ENCODE data around the gene ACTN3.

ACTN3 gene

DNA sequence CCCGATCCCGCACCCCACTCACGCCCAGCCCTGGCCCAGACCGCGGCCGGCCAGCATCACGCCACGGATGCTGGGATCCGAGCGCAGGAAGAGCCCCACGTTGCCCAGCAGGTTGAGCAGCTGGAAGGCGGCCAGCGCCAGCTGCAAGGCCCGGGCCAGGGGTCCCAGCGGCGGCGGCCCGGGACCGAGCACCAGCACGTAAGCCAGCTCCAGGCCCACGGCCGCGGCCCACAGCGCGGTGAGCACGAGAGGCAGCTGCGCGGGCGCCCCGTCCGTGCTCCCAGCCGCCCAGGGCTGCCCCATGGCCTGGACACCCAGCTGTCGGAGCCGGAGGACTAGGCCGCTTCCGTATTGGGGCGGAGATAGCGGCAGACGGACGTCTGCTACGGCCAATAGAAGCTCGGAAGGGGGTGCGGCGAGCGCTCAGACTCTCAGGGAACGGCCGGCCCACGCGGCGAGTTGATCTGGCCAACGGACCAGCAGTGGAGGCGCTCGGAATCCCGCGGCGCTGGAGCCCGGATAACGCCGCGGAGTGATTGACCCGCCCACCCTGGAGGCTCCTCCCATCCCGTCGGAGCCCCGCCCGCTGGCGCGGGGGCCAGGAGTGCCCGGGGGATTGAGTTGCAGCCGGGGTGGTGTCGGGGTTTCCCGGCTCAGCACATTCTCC, 869 bp upstream of the ACTN3 start, which contains the start of gene ZDHHC24:
Gene ZDHHC24, minus strand, starts transcription at position 348 of the 667 bp plus-strand sequence. Its CDS starts 45 bp downstream, at position 303.
- DNase-seq = peak; percentile 81

DNA sequence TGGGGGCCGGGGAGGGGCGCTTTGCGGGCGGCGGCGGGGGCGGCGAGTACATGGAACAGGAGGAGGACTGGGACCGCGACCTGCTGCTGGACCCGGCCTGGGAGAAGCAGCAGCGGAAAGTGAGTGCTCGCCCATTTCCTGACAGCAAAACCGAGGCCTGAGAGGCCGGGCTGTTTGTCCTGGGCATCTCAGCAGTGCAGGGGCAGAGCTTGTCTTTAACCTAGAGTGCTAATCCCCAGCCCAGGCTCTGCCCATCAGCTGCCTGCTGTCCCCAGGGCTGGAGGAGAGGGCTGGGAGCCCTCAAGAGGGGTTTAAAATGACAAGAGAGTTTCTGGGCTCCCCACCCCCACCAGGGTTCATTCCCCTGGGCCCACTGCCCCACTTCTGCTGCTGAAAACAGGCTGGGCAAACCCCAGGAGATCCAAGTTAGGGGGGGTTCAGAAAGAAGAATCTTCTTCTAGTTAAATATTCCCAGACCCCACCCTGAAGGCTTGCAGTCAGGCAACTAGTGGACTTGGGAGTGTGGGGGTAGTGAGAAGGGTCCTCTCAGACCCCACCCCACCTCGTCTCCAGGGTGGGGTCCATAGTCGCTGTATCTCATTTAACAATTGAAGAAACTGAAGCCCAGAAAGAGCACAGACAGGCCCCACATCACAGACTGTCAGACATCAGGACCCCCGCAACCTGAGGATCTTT, 411 bp downstream of the ACTN3 start:
- no peak for DNase-seq

DNA sequence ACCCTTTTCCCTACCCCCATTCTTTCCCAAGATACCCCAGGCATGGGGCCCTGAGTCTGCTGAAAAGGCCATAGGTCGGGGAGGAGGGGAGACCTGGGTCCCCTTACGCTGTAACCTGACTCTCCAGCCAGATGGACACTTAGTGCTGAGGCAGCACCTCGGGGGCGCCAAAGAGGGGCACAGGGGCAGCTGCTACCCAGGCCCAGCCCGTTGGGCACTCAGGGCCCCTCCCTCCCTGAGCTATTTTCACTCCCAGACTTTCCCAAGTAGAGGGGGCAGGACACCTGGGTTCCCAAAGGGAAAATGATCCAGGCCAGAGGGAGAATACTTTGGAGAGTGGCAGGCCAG, 933 bp downstream of the ACTN3 start:
- DNase-seq = no peak

DNA sequence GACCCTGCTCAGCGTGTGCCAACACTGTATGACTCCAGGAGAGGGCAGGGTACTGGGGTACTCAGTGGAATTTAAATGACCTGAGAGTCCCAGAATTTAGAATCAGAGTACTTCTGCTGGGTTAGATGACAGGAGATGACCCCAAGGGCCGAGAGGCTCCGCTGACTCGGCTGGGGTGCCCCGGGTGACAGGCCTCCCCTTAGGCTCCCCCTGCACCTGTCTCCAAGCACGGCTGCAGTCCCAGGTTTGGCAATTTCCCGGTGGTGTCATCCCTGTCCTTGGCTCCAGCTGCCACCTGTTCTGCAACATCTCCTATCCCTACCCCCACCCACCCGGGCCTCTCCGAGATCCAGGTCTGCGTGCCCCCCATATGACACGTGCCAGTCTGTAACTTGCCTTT, 1.3 kb downstream of the ACTN3 start:
- no peak for DNase-seq

DNA sequence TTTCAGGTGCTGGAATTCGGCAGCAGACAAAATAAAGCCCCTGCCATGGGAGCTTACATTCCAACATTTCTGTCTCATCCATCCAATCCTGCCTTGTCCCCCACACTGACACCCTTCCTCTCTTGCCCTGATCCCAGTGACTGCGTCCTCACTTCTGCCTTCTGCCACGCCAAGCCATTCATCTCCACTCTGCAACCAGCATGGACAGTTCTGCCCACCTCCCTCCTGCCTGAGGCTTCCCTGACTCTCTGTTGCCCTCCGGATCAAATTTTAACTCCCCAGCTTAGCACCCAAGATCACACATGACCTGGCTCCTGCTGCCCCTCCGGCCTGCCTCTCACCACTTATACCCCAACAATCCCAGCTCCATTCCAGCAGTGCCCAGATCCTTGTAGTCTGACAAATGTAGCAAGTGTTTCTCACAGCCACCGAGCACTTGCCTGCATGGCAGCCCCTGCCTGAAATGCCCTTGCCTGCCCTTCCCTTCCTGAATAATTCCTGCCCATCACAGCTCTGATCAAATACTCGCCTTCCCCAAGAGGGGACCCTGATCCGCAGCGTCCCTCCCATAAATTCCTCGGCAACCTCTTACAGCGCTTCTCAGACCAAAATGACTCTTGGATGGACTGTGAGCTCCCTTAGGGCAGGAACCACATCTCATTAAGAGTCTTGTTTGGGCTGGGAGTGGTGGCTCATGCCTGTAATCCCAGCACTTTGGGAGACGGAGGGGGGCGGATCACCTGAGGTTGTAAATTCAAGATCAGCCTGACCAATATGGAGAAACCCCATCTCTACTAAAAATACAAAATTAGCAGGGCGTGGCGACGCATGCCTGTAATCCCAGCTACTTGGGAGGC, 2.3 kb downstream of the ACTN3 start:
- DNase-seq = no peak

DNA sequence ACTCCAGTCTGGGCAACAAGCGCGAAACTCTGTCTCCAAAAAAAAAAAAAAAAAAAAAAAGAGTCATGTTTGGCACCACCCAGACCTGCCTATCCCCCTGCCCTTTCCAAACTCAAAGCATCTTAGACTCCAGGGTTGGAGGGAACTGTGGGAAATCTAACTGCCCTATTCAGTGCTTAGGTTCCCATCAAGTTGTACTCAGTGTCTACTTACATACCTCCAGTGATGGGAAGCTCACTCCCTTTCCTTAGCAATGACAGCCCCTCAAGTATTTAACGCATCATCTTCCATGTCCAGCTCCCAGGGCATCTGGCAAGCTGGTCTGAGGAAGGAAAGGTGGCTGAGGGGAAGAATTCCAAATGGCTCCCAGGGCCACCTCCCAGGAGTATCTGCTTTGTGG, 3.0 kb downstream of the ACTN3 start:
- no peak for DNase-seq

DNA sequence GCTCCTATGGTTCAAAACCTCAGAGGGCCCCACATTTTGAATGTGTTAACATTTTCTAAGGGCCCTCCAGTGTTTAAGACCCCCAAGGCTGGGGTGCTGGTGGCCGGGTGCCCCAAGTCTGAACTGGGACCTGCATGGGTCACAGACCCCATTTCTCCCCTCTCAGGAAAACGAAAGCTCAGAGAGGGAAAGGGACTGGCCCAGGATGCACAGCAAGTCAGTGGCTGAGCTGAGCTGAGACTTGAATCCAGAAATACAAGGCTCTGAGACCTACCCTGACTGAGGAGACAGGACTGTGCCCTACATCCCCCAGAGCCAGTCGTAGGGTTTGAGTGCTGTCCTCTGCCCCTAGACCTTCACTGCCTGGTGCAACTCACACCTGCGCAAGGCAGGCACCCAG, 4.2 kb downstream of the ACTN3 start:
- no peak for DNase-seq

DNA sequence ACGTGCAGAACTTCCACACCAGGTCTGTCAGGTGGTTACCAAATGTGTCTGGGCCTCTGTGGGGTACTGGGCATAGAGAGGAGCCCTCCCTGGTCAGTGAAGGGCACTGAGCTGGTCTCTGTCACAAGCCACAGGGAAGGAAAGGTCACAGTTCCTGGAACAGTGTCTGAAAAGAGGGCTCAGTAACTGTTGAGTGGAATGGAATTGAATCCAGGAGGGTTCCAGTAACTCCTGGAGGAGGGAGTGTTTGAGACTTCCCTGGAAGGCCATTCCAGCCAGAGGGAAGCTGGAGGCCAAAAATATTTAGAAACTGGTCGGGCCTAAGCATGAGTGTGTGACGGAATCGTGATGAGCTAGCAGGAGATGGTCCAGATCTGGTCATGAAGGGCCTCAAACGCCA, 7.9 kb downstream of the ACTN3 start:
- no peak for DNase-seq

DNA sequence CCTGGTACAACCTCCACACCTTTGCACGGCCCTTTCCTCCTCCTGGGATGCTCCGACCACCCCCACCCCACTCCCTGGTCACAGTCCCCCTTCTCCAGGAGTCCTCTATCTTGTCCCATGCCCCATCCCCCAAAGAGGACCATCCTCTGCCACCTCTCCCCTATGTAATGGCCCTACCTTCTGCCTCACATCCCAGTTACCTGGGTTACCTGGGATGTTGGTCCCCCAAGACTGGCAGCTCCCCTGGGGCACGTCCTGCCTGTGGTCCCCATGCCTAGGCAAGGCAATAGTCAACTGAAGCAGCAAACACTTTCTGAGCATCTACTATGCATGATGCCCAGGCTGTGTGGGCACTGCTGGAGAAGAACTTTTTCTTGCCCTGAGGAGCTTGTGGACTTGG, 8.7 kb downstream of the ACTN3 start:
- no peak for DNase-seq

DNA sequence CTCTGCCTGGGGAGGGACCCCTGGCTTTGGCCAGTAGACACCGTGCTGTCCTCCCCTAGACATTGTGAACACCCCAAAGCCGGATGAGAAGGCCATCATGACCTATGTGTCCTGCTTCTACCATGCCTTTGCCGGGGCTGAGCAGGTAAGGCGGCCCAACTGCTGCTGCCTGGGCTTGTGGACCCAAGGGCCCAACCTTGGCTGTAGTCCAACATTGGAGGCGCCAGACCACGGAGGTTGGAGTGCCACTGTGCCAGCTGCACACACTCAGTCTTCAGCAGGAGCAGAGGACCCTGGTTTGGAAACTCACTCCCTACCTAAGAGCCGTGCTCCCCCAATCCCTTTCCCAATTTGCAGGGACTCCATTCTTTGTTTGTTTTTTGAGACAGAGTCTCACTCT, 9.4 kb downstream of the ACTN3 start:
- no peak for DNase-seq

DNA sequence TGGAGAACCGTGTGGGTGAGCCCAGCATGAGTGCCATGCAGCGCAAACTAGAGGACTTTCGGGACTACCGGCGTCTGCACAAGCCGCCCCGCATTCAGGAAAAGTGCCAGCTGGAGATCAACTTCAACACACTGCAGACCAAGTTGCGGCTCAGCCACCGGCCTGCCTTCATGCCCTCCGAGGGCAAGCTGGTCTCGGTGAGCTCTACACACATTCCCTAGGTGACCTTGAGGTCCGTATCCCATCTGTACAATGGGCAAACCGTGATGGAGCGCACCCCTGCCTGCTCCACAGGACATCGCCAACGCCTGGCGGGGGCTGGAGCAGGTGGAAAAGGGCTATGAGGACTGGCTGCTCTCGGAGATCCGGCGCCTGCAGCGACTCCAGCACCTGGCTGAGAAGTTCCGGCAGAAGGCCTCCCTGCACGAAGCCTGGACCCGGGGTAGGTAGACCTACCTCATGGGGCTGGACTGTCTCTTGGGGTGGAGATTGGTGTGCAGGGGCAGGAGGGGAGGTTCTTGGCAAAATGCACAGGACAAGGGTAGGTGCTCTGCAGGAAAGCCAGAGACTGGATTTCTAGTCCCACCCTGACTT, 11.1 kb downstream of the ACTN3 start:
- no peak for DNase-seq

DNA sequence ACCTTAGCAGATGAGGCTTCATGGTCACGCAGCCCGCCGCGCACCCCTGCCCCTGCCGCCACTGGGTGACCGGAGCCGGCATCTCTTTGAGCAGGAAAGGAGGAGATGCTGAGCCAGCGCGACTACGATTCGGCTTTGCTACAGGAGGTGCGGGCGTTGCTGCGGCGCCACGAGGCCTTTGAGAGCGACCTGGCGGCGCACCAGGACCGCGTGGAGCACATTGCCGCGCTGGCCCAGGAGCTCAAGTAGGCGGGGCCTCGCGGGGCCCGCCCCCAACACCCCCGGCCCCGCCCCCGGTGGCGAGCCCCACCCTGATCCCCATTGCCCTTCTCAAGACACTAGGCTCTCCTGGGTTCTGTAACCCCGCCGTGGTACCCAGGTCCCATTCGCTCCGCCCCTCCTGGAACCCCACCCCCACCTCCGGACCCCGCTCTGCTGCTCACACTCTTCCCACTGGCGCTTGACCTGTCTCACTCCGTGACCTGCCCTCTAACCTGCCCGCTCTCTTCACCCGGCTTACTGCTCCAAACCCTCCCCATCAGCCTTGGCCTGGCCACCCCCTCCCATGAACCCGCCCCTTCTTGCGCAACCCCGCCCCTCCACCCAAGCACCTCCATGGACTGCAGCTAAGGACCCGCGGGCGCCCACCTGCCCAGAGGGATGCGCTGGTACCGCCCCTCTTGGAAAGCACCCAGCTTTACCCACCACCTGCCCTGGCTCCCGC, 12.6 kb downstream of the ACTN3 start:
- DNase-seq = peak; percentile 28

DNA sequence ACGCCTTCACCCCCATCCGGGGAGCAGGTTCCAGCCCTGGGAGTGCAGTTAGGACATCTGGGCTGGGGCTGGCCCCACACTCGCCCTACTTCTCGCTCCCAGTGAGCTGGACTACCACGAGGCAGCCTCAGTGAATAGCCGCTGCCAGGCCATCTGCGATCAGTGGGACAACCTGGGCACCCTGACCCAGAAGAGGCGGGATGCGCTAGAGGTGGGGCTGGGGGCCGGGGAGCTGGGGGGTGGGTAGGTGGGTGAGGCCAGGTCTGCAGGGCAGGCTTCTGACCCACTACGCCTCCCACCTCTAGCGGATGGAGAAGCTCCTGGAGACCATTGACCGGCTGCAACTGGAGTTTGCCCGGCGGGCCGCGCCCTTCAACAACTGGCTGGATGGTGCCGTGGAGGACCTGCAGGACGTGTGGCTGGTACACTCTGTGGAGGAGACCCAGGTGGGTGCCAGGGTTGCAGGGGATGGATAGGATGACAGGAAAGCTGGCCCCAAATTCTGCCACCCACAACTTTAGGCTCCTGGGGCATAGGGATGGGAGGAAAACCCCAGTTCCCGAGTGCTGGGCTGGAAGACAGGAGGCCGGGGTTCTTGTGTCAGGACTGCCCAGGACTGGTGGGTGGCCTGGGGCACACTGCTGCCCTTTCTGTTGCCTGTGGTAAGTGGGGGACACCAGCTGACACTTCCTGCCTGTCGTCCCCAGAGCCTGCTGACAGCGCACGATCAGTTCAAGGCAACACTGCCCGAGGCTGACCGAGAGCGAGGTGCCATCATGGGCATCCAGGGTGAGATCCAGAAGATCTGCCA, 13.4 kb downstream of the ACTN3 start:
- DNase-seq = no peak

DNA sequence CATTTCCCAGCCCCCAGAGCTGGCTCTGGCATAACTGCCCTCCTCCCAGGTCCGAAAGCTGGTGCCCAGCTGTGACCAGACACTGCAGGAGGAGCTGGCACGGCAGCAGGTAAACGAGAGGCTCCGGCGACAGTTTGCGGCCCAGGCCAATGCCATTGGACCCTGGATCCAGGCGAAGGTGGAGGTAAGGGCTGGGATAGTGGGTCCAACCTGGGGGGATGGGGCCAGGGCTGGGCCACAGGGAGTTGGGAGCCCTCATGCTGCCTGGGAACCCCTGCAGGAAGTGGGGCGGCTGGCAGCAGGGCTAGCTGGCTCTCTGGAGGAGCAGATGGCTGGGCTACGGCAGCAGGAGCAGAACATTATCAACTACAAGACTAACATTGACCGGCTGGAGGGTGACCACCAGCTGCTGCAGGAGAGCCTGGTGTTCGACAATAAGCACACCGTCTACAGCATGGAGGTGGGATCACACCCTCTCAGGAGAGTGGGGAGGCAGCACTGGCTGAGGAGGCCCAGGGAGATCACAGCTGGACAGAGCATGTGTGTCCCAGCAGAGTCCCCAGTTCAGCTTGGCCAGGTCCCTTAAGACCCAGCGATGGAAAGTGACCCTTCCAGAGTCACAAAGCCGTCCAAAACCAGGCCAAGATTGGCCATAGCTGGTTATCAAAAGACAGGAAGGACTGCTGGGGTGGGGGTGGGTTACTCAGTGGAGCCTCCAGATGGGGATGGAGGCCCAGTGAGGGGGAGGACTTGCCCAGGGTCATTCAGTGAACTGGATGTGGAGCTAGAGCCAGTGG, 14.7 kb downstream of the ACTN3 start:
- DNase-seq = no peak

DNA sequence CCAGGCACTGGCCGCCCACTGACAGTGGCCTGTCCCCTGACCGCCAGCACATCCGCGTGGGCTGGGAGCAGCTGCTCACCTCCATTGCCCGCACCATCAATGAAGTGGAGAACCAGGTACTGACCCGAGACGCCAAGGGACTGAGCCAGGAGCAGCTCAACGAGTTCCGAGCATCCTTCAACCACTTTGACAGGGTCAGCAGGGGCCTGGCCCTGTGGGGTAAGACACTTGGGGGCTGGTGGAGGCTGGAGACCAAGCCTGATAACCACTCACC, 15.2 kb downstream of the ACTN3 start:
- DNase-seq = no peak

DNA sequence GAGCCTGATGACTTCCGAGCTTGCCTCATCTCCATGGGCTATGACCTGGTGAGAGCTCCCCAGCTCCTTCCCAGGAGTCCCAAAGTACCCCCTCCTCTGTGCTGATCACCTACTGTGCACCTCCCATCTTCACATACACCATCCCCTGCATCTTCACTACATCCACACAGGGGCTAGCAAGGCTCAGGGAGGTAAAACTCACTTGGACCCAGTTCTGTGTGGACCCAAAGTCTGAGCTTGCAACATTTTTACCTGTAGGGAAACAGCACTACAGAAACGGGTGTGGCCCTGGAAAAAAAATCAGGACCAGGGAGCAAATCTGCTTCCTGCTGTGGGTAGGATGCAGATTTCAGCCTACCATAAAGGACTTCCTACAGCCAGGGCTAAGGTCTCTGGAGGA, 15.6 kb downstream of the ACTN3 start:
- no peak for DNase-seq

DNA sequence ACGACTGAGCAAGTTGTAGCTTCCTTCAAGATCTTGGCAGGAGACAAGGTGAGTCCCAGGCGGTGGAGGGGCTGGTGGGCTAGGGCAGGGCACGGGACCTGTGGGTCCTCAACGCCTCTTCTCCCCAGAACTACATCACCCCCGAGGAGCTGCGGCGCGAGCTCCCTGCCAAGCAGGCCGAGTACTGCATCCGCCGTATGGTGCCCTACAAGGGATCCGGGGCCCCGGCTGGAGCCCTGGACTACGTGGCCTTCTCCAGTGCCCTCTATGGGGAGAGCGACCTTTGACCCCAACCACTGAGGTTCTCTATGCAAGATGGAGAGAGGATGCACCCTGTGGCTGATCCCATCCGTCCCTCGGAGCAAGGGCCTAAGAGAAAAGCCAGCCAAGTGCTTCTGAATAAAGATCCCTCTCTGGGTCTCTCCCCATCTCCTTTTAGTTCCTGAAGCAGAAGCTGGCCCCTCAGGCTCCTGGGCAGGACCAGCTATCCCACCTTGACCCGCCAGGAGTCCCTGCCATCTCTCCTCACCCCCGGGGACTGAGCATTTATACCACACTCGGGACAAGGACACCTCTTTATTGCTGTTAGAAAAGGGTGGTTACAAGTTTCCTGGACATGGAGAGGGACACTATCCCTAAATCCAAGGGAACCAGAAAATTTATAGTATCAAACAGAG, 16.3 kb downstream of the ACTN3 start:
- DNase-seq = no peak

DNA sequence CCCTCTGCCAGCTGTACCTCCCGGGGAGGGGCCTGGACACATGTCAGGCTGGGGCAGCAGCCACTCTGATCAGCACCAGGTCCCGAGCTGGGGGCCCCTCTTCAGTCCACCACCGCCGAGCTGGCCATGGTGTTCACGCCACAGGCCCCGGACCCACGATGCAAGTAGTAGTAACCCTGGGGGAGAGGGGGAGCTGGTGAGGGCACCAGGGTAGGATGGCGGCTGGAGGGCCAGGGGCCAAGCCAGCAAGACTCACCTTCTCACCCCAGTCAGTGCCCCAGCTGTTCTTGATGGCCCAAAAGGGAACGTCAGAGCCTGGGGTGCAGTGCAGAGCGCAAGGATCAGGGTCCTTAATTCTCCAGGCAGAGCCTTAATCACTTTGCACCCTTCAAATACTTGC, 17.1 kb downstream of the ACTN3 start:
- no peak for DNase-seq

DNA sequence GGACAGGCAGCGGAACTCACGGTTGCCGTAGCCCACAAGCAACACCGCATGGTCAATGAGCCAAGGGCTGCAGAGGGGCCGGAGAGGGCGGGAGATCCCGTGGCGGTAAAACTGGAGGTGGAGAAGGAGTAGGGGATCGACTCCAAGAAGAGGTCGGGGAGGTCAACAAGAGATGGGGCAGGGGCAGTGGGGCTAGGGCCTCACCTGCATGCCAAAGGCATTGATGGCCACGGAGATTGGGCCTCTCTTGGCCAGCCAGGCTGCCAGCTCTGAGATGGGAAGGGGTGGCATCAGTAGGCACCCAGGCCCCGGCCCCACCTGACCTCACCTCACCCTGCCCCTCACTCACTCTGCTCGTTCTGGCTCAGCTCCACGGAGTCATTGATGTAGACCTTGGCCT, 17.8 kb downstream of the ACTN3 start:
- DNase-seq = no peak

DNA sequence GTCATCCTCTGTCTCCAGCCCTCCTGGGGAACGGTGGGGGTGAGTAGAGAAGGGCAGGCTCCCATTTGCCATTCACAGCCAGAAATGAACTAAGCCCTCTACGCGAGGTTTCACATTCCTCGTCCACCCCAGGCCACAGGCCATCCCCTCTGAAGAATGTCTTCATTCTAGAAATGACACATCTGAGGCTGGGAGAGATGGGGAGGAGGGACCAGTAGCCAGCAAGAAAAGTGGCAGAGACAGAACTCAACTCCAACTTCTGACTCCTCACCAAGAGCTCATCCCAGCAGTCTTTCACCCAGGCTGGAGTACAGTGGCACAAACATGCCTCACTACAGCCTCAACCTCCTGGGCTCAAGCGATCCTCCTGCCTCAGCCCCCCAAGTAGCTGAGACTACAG, 18.3 kb downstream of the ACTN3 start:
- no peak for DNase-seq

DNA sequence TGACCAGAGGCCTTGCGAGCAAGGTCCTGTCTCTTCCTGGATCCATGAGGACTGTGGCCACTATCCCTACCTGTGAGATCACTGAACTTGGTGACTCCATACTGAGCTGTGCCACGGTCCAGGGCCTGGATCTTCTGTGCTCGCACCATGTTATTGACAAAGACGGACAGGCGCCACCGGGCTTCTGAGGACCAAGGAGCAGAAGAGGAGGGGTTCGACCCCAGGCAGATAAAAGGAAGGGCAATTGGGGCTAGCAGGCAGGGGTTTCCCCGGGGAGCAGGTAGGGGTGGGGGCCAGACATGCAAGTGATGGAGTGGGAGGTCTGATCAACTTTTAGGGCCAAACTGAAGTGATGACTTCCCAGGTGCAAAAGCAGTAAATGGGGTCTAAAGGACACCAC, 19.5 kb downstream of the ACTN3 start:
- no peak for DNase-seq
